ENCODE data around the gene FLVCR2.

Gene FLVCR2

DNA sequence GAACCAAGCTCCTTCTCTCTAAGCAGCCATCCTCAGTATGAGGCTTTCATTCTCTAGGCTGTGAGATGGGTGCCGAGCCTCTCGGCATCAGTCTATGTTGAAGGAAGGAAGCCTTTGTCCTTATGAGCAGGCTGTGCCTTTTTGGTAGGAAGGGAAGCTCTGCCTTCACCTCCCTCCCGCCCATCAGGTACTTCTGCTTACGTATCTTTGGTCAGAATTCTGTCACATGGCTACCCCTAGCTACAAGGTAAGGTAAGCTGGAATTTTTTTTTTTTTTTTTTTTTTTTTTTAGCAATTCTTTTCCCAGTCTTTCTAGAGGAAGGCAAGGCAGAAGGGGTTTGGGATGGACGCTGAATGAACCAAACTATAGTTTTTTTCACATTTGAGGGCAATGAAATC lies 39.3 kb upstream of the FLVCR2 start:
- TF ChIP-seq, protein P1, sequence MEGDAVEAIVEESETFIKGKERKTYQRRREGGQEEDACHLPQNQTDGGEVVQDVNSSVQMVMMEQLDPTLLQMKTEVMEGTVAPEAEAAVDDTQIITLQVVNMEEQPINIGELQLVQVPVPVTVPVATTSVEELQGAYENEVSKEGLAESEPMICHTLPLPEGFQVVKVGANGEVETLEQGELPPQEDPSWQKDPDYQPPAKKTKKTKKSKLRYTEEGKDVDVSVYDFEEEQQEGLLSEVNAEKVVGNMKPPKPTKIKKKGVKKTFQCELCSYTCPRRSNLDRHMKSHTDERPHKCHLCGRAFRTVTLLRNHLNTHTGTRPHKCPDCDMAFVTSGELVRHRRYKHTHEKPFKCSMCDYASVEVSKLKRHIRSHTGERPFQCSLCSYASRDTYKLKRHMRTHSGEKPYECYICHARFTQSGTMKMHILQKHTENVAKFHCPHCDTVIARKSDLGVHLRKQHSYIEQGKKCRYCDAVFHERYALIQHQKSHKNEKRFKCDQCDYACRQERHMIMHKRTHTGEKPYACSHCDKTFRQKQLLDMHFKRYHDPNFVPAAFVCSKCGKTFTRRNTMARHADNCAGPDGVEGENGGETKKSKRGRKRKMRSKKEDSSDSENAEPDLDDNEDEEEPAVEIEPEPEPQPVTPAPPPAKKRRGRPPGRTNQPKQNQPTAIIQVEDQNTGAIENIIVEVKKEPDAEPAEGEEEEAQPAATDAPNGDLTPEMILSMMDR (IDR thresholded peaks at IDR 0.05; ENCODE audit: low read depth, low read length, missing control alignments) = no peak
- no peak for DNase-seq (ENCODE audit: low read depth)
- no peak overlapping the region; the same call in 1 of the 2 replicates for H3K4me3 ChIP-seq (ENCODE audit: low read depth, low read length)

DNA sequence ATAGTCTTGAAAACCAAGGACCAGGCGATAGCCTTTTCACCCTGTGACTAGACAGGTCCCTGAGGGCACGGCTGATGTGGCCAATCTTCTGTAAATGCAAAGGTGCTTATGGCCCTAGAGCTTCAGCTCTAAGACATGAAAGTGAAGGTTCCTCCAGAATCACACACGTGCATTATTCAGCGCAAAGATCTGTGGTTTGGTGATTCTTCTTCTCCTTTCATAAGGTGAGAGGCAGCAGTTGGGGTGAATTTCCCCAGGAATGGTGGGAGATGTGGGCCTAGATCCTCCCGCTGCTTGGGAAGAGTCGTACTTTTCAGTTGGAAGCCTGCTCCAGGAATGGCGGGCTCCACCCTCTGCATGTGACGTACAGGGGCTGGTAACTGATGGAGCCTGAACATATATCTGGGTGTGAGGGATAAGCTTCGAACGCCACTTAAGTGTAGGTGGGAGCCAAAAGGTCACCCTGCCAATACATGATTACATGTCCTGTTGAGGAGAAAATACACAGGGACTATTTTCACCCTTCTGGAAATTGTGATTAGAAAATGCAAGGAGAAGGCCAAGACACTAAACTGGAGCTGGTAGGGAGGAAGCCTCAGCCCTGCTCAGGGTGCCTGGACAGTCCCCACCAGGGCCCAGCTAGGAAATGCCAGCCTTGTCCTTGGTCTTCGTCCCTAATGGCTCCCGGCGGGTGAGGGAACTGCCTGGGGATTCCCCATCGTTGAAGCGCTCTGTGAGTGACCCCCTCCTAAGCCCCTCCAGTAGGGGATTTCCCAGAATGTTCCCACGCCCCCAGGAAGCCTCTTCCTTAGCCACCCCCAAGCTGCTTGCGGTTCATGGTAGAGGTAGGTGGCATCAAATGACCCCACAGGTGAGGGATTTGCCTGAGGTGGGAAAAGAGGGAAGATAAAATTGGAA lies 38.6 kb upstream of the FLVCR2 start:
- DNase-seq (ENCODE audit: low read depth) = peak; percentile 77
- TF ChIP-seq, protein P1 (IDR thresholded peaks at IDR 0.05; ENCODE audit: low read depth, low read length, missing control alignments) = no peak
- H3K4me3 ChIP-seq (ENCODE audit: low read depth, low read length) = peak overlapping the region; percentile 3

DNA sequence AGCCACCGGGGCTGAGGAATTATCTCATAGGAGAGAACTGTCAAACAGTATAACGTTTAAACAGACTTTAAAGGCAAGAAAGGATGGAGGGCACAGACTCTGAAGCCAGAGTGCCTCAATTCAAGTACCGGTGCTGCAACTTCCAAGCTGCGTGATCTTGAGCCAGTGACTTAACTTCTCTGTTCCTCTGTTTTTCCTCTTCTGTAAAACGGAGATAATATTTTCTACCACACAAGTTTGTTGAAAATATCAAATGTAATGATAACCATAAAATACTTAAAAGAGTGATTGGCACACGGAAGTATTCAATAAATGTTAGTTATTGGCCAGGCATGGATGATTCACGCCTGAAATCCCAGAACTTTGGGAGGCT lies 38.0 kb upstream of the FLVCR2 start:
- no peak overlapping the region; the same call in 1 of the 2 replicates for H3K4me3 ChIP-seq (ENCODE audit: low read depth, low read length)
- no peak for DNase-seq (ENCODE audit: low read depth)
- TF ChIP-seq, protein P1 (IDR thresholded peaks at IDR 0.05; ENCODE audit: low read depth, low read length, missing control alignments) = no peak

DNA sequence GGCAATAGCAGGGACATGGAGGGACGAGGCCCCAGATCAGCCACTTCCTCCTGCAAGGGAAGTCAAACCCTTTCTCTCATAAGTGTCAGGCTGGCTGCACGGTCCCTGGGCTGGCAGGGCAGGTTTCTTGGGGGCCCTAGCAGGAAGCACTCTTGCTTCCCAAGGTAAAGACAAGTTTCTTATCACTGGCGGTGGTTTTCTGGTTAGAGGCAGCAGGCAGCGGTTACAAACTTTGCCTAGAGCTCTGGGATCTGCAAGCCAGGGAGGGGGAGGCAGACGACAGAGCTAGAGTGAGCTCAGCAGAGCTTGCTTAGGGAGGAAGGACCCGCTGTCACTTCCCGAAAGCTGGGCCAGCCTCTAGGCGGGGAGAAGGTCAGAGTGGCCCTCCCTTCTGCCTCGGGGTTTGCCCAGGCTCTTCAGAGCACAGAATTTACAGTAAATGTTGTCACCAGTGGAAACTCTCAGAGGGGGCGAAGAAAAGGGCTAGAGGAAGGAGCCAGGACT lies 35.8 kb upstream of the FLVCR2 start:
- peak overlapping the region; percentile 9 for H3K4me3 ChIP-seq (ENCODE audit: low read depth, low read length)
- peak; percentile 66 for DNase-seq (ENCODE audit: low read depth)
- TF ChIP-seq, protein P1 (IDR thresholded peaks at IDR 0.05; ENCODE audit: low read depth, low read length, missing control alignments) = no peak

DNA sequence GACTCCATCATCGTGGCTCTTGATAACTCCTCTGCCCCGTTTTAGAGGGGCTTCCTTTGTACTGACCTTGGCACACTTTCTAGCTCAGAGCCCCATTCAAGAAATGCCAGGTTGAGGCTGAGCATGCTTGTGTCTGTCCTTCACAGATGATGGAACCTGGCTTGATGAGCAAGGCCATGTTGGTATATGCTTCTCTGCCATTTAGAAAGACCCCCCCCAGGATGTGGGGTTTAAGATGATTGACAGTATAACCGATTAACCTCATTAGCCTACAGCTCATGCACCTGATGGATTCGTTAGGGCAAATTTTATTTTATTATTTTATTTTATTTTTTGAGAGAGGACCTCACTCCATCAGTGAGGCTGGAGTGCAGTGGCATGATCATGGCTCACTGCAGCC lies 35.2 kb upstream of the FLVCR2 start:
- peak overlapping the region; percentile 9 for H3K4me3 ChIP-seq (ENCODE audit: low read depth, low read length)
- TF ChIP-seq, protein P1 (IDR thresholded peaks at IDR 0.05; ENCODE audit: low read depth, low read length, missing control alignments) = no peak
- DNase-seq (ENCODE audit: low read depth) = no peak

DNA sequence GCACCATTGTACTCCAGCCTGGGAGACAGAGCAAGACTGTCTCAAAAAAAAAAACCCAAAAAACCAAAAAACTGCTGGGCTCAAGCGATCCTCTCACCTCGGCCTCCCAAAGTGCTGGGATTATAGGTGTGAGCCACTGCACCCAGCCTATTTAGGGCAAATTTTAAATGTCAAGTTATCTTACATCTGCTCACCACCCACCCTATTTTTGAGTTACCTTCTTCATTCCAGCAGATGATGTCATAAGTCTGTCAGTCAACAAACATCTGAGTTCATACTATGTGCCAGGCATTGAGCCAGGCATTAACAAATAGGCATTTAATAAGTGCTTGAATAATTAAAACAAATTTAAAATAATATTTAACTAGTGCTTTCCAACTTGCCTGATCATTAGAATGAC lies 34.6 kb upstream of the FLVCR2 start:
- no peak overlapping the region for H3K4me3 ChIP-seq (ENCODE audit: low read depth, low read length)
- no peak for DNase-seq (ENCODE audit: low read depth)
- TF ChIP-seq, protein P1 (IDR thresholded peaks at IDR 0.05; ENCODE audit: low read depth, low read length, missing control alignments) = no peak

Data from GM12864 (cell line).